Measurements from ENCODE around the gene RAB29. TPM values are rescaled to one million over a fixed set of nuclear protein-coding genes. Genes with fewer than 3 reads are reported as not detected.
"Not testable (repeated sequence)": the region's sequence is repeated elsewhere in the genome, so short reads cannot be mapped to it uniquely, and the experiment has no call there.

The RAB29 gene
- polyA plus RNA-seq (ENCODE audit: insufficient read length) = 38.9 TPM
- long read RNA-seq, donor 1, transcript RAB29-203 (5 exons, 1,157 nt) = major isoform, 9 of 26 reads
- long read RNA-seq, donor 1, partial matches to known transcripts = 13 of 26 reads
- long read RNA-seq, donor 1, other reads (novel, unspliced or antisense) = 0 of 26 reads
- long read RNA-seq, donor 2, partial matches to known transcripts = 7 of 12 reads
- long read RNA-seq, donor 2, other reads (novel, unspliced or antisense) = 0 of 12 reads
- long read RNA-seq, donor 3, partial matches to known transcripts = 6 of 9 reads
- long read RNA-seq, donor 3, other reads (novel, unspliced or antisense) = 0 of 9 reads
- long read RNA-seq, donor 4 = 0 reads
- long read RNA-seq, donor 5, transcript RAB29-203 (5 exons, 1,157 nt) = major isoform, 13 of 27 reads
- long read RNA-seq, donor 5, partial matches to known transcripts = 10 of 27 reads
- long read RNA-seq, donor 5, other reads (novel, unspliced or antisense) = 0 of 27 reads
- long read RNA-seq, donor 6, transcript RAB29-203 (5 exons, 1,157 nt) = major isoform, 7 of 9 reads
- long read RNA-seq, donor 6, partial matches to known transcripts = 0 of 9 reads
- long read RNA-seq, donor 6, other reads (novel, unspliced or antisense) = 0 of 9 reads
- long read RNA-seq, donor 7, transcript RAB29-203 (5 exons, 1,157 nt) = major isoform, 10 of 10 reads
- long read RNA-seq, donor 7, partial matches to known transcripts = 0 of 10 reads
- long read RNA-seq, donor 7, other reads (novel, unspliced or antisense) = 0 of 10 reads
- long read RNA-seq, donor 8, partial matches to known transcripts = 0 of 2 reads
- long read RNA-seq, donor 8, other reads (novel, unspliced or antisense) = 0 of 2 reads

GRCh38 chr1:205775015-205775716 is at the start of gene RAB29:
TSS of gene RAB29 (minus strand) at chr1:205775482. CDS start at chr1:205774956, 526 bp downstream.
- peak; percentile 56 for DNase-seq

GRCh38 chr1:205824180-205824579 is 48.9 kb upstream of the RAB29 start:
- DNase-seq = no peak

GRCh38 chr1:205823260-205823659 is 48.0 kb upstream of the RAB29 start:
- not testable (repeated sequence) for DNase-seq

- DNase-seq = no peak
These were observed 47.1 kb upstream of the RAB29 start for GRCh38 chr1:205822397-205822796.

- DNase-seq = no peak
These were observed 42.7 kb upstream of the RAB29 start for GRCh38 chr1:205817988-205818387.

GRCh38 chr1:205817364-205817763 is 42.1 kb upstream of the RAB29 start:
- no peak for DNase-seq

- DNase-seq = peak; percentile 30
These were observed 38.4 kb upstream of the RAB29 start for GRCh38 chr1:205813755-205814058.

GRCh38 chr1:205812878-205813754 is 37.8 kb upstream of the RAB29 start, which contains the start of gene SLC41A1:
TSS of gene SLC41A1 (minus strand) at chr1:205813198. CDS start at chr1:205810441, 2,757 bp downstream.
- peak; percentile 93 for DNase-seq

- peak; percentile 33 for DNase-seq
These were observed 37.1 kb upstream of the RAB29 start for GRCh38 chr1:205812271-205812877.

GRCh38 chr1:205811660-205812059 is 36.4 kb upstream of the RAB29 start:
- DNase-seq = no peak

- no peak for DNase-seq
These were observed 35.3 kb upstream of the RAB29 start for GRCh38 chr1:205810448-205811157.

- no peak for DNase-seq
These were observed 34.7 kb upstream of the RAB29 start for GRCh38 chr1:205809942-205810345.

GRCh38 chr1:205809469-205809868 is 34.2 kb upstream of the RAB29 start:
- no peak for DNase-seq

- DNase-seq = no peak
These were observed 29.9 kb upstream of the RAB29 start for GRCh38 chr1:205805082-205805711.

- DNase-seq = no peak
These were observed 29.3 kb upstream of the RAB29 start for GRCh38 chr1:205804605-205805004.

GRCh38 chr1:205803986-205804385 is 28.7 kb upstream of the RAB29 start:
- DNase-seq = no peak

- DNase-seq = no peak
These were observed 26.8 kb upstream of the RAB29 start for GRCh38 chr1:205802060-205802459.

- no peak for DNase-seq
These were observed 25.9 kb upstream of the RAB29 start for GRCh38 chr1:205800981-205801703.

GRCh38 chr1:205800427-205800826 is 25.1 kb upstream of the RAB29 start:
- DNase-seq = no peak

Data from left kidney (tissue), 8 donors.